Measurements from ENCODE around the gene FAM135A.

FAM135A gene

GRCh38 chr6:70381417-70381782, 31.9 kb upstream of the FAM135A start:
- no peak overlapping the region for H3K4me3 Mint-ChIP-seq
- H3K36me3 Mint-ChIP-seq (ENCODE audit: insufficient read depth): no peaks in the 10 kb centered on the region
- no peaks in the 10 kb centered on the region for H3K4me1 Mint-ChIP-seq (ENCODE audit: low read depth in 2 of 2)
- ATAC-seq (replicated peaks): no peak
- no peak overlapping the region for H3K27ac Mint-ChIP-seq
- DNase-seq: no peak
- H3K27me3 Mint-ChIP-seq: peaks cover 10 to 12% of the 10 kb centered on the region in 2 donors
- H3K9me3 Mint-ChIP-seq: no peaks in the 10 kb centered on the region

GRCh38 chr6:70385901-70386300, 27.4 kb upstream of the FAM135A start:
- Mint-ChIP-seq H3K27me3 (peaks cover 5 to 9% of the 10 kb centered on the region in 2 donors), H3K4me1 (ENCODE audit: low read depth in 2 of 2) (no peaks in the 10 kb centered on the region), H3K4me3 (no peak overlapping the region), H3K9me3 (no peaks in the 10 kb centered on the region), H3K36me3 (ENCODE audit: insufficient read depth) (no peaks in the 10 kb centered on the region), H3K27ac (no peak overlapping the region)
- no peak for ATAC-seq (replicated peaks)
- no peak for DNase-seq

- H3K9me3 Mint-ChIP-seq: no peaks in the 10 kb centered on the region
- H3K4me1 Mint-ChIP-seq (ENCODE audit: low read depth in 2 of 2): no peaks in the 10 kb centered on the region
- no peaks in the 10 kb centered on the region for H3K36me3 Mint-ChIP-seq (ENCODE audit: insufficient read depth)
- DNase-seq: no peak
- ATAC-seq (replicated peaks): no peak
- H3K27ac Mint-ChIP-seq: no peak overlapping the region
- peaks cover 22% of the 10 kb centered on the region in 2 donors for H3K27me3 Mint-ChIP-seq
- no peak overlapping the region for H3K4me3 Mint-ChIP-seq
Measured at GRCh38 chr6:70388814-70389213, 24.5 kb upstream of the FAM135A start.

GRCh38 chr6:70389261-70389660, 24.0 kb upstream of the FAM135A start:
- no peaks in the 10 kb centered on the region for H3K9me3 Mint-ChIP-seq

GRCh38 chr6:70390067-70390466, 23.2 kb upstream of the FAM135A start:
- Mint-ChIP-seq H3K4me1 (ENCODE audit: low read depth in 2 of 2) (no peaks in the 10 kb centered on the region), H3K27ac (no peak overlapping the region), H3K4me3 (no peak overlapping the region), H3K9me3 (no peaks in the 10 kb centered on the region), H3K27me3 (peaks cover 28 to 31% of the 10 kb centered on the region in 2 donors), H3K36me3 (ENCODE audit: insufficient read depth) (no peaks in the 10 kb centered on the region)
- DNase-seq (no peak), ATAC-seq (replicated peaks) (no peak)

More at GRCh38 chr6:70389261-70389660, 24.0 kb upstream of the FAM135A start:
- DNase-seq (no peak), ATAC-seq (replicated peaks) (no peak)
- Mint-ChIP-seq H3K27me3 (peaks cover 22 to 23% of the 10 kb centered on the region in 2 donors), H3K36me3 (ENCODE audit: insufficient read depth) (no peaks in the 10 kb centered on the region), H3K27ac (no peak overlapping the region), H3K4me3 (no peak overlapping the region), H3K4me1 (ENCODE audit: low read depth in 2 of 2) (no peaks in the 10 kb centered on the region)

- H3K36me3 Mint-ChIP-seq (ENCODE audit: insufficient read depth): no peaks in the 10 kb centered on the region
- no peaks in the 10 kb centered on the region for H3K4me1 Mint-ChIP-seq (ENCODE audit: low read depth in 2 of 2)
Measured at GRCh38 chr6:70391492-70391891, 21.8 kb upstream of the FAM135A start.

GRCh38 chr6:70394518-70395300, 18.6 kb upstream of the FAM135A start:
- Mint-ChIP-seq H3K4me3 (no peak overlapping the region), H3K9me3 (no peaks in the 10 kb centered on the region), H3K4me1 (ENCODE audit: low read depth in 2 of 2) (no peaks in the 10 kb centered on the region), H3K36me3 (ENCODE audit: insufficient read depth) (no peaks in the 10 kb centered on the region), H3K27me3 (peaks cover 43 to 59% of the 10 kb centered on the region in 2 donors), H3K27ac (no peak overlapping the region)
- no peak for ATAC-seq (replicated peaks)
- DNase-seq: no peak

More at GRCh38 chr6:70391492-70391891, 21.8 kb upstream of the FAM135A start:
- DNase-seq: no peak
- H3K27ac Mint-ChIP-seq: no peak overlapping the region
- H3K27me3 Mint-ChIP-seq: peaks cover 28 to 37% of the 10 kb centered on the region in 2 donors
- no peak overlapping the region for H3K4me3 Mint-ChIP-seq
- H3K9me3 Mint-ChIP-seq: no peaks in the 10 kb centered on the region
- ATAC-seq (replicated peaks): no peak

GRCh38 chr6:70395301-70395672, 18.0 kb upstream of the FAM135A start:
- no peaks in the 10 kb centered on the region for H3K9me3 Mint-ChIP-seq
- H3K4me3 Mint-ChIP-seq: no peak overlapping the region
- no peaks in the 10 kb centered on the region for H3K4me1 Mint-ChIP-seq (ENCODE audit: low read depth in 2 of 2)
- peaks cover 49 to 63% of the 10 kb centered on the region in 2 donors for H3K27me3 Mint-ChIP-seq
- no peak for DNase-seq
- ATAC-seq (replicated peaks): no peak
- H3K36me3 Mint-ChIP-seq (ENCODE audit: insufficient read depth): no peaks in the 10 kb centered on the region
- H3K27ac Mint-ChIP-seq: no peak overlapping the region

GRCh38 chr6:70396163-70396562, 17.1 kb upstream of the FAM135A start:
- DNase-seq: no peak
- ATAC-seq (replicated peaks): no peak
- no peak overlapping the region for H3K4me3 Mint-ChIP-seq
- H3K27me3 Mint-ChIP-seq: peaks cover 49 to 63% of the 10 kb centered on the region in 2 donors
- no peaks in the 10 kb centered on the region for H3K36me3 Mint-ChIP-seq (ENCODE audit: insufficient read depth)
- no peak overlapping the region for H3K27ac Mint-ChIP-seq
- no peaks in the 10 kb centered on the region for H3K4me1 Mint-ChIP-seq (ENCODE audit: low read depth in 2 of 2)
- no peaks in the 10 kb centered on the region for H3K9me3 Mint-ChIP-seq

GRCh38 chr6:70396796-70397729, 16.2 kb upstream of the FAM135A start:
- Mint-ChIP-seq H3K4me1 (ENCODE audit: low read depth in 2 of 2) (no peaks in the 10 kb centered on the region), H3K27me3 (peaks cover 41 to 59% of the 10 kb centered on the region in 2 donors), H3K4me3 (no peak overlapping the region), H3K9me3 (no peaks in the 10 kb centered on the region), H3K36me3 (ENCODE audit: insufficient read depth) (no peaks in the 10 kb centered on the region), H3K27ac (no peak overlapping the region)
- DNase-seq (no peak), ATAC-seq (replicated peaks) (no peak)

- H3K4me1 Mint-ChIP-seq (ENCODE audit: low read depth in 2 of 2): no peaks in the 10 kb centered on the region
- H3K27ac Mint-ChIP-seq: no peak overlapping the region
- H3K4me3 Mint-ChIP-seq: no peak overlapping the region
- H3K9me3 Mint-ChIP-seq: no peaks in the 10 kb centered on the region
- DNase-seq (no peak), ATAC-seq (replicated peaks) (no peak)
- H3K36me3 Mint-ChIP-seq (ENCODE audit: insufficient read depth): no peaks in the 10 kb centered on the region
- peaks cover 30 to 61% of the 10 kb centered on the region in 2 donors for H3K27me3 Mint-ChIP-seq
Measured at GRCh38 chr6:70398783-70399728, 14.3 kb upstream of the FAM135A start.

- H3K4me1 Mint-ChIP-seq (ENCODE audit: low read depth in 2 of 2): no peaks in the 10 kb centered on the region
- DNase-seq (no peak), ATAC-seq (replicated peaks) (no peak)
- peaks cover 7 to 30% of the 10 kb centered on the region in 2 donors for H3K27me3 Mint-ChIP-seq
- no peaks in the 10 kb centered on the region for H3K36me3 Mint-ChIP-seq (ENCODE audit: insufficient read depth)
- H3K27ac Mint-ChIP-seq: no peak overlapping the region
- no peaks in the 10 kb centered on the region for H3K9me3 Mint-ChIP-seq
- no peak overlapping the region for H3K4me3 Mint-ChIP-seq
Measured at GRCh38 chr6:70404658-70405057, 8.7 kb upstream of the FAM135A start.

GRCh38 chr6:70409216-70409615, 4.1 kb upstream of the FAM135A start:
- DNase-seq (no peak), ATAC-seq (replicated peaks) (no peak)
- no peaks in the 10 kb centered on the region for H3K9me3 Mint-ChIP-seq
- peaks cover 0 to 6% of the 10 kb centered on the region in 2 donors for H3K27me3 Mint-ChIP-seq
- no peak overlapping the region for H3K27ac Mint-ChIP-seq
- peaks cover 7% of the 10 kb centered on the region for H3K36me3 Mint-ChIP-seq (ENCODE audit: insufficient read depth)
- H3K4me3 Mint-ChIP-seq: no peak overlapping the region
- peaks cover 10 to 12% of the 10 kb centered on the region in 2 donors for H3K4me1 Mint-ChIP-seq (ENCODE audit: low read depth in 2 of 2)
